PC-9 (cell line): Measurements from ENCODE around the gene CAPN5. TPM values are rescaled to one million over a fixed set of nuclear protein-coding genes. Genes with fewer than 3 reads are reported as not detected.
A peak's percentile ranks its signal among the peaks of the same experiment; 100 is the strongest.

Experiments used
- BruUV-seq: library from RNA; stranded (reverse); fragments of 400-500 nt; replicated peaks from 2 replicates; lab custom pipeline; 2021; lab: Mats Ljungman, UMichigan
- CTCF ChIA-PET: fragments of 300-600 bp; sonication (Branson Sonifier 250); formaldehyde crosslinking; loops from one replicate; lab custom pipeline; 2022; ENCODE audit warnings: antibody characterized with exemption; lab: Charles Lee
- POLR2A ChIA-PET: fragments of 300-600 bp; sonication (Branson Sonifier 250); formaldehyde crosslinking; loops from one replicate; lab custom pipeline; 2022; ENCODE audit warnings: antibody characterized with exemption; ENCODE audit not compliant: unreplicated experiment; lab: Charles Lee
- DNase-seq, 2 experiments: peaks; one replicate each; pipeline versions ENCODE4 v3.0.0 to v3.0.0-alpha.2; 2015 to 2022; ENCODE audit warnings: mixed read lengths in 1 of 2
- H2AFZ ChIP-seq: fragments of 200-600 bp; sonication (generic); 2 replicates; pipeline ENCODE4 v1.8.1; 2017; ENCODE audit warnings: antibody characterized with exemption
- H3F3A ChIP-seq: fragments of 200-600 bp; sonication (generic); 2 replicates; pipeline ENCODE4 v1.8.1; 2017; ENCODE audit warnings: antibody characterized with exemption, mild to moderate bottlenecking, low read depth; ENCODE audit not compliant: insufficient read depth
- H3K27ac ChIP-seq: fragments of 200-600 bp; sonication (generic); 2 replicates; pipeline ENCODE4 v1.6.1; 2016; ENCODE audit warnings: mixed run types
- H3K27me3 ChIP-seq: fragments of 200-600 bp; sonication (generic); 2 replicates; pipeline ENCODE4 v1.6.1; 2016; ENCODE audit warnings: low read depth, mixed run types; ENCODE audit not compliant: insufficient read depth
- H3K36me3 ChIP-seq: fragments of 200-600 bp; sonication (generic); 2 replicates; pipeline ENCODE4 v1.6.1; 2016; ENCODE audit warnings: low read depth, mixed run types
- H3K4me1 ChIP-seq: fragments of 200-600 bp; sonication (generic); replicated peaks from 2 replicates; pipeline ENCODE4 v1.6.1; 2016; ENCODE audit warnings: mixed run types; ENCODE audit not compliant: insufficient read depth
- H3K4me2 ChIP-seq: fragments of 200-600 bp; sonication (generic); 2 replicates; pipeline ENCODE4 v1.6.1; 2017; ENCODE audit warnings: mixed run types
- H3K4me3 ChIP-seq: fragments of 200-600 bp; sonication (generic); 2 replicates; pipeline ENCODE4 v1.6.1; 2016; ENCODE audit warnings: mixed run types
- H3K79me2 ChIP-seq: fragments of 200-600 bp; sonication (generic); 2 replicates; pipeline ENCODE4 v1.6.1; 2017; ENCODE audit warnings: low read depth, mixed run types
- H3K9me2 ChIP-seq: fragments of 200-600 bp; sonication (generic); 2 replicates; pipeline ENCODE4 v1.8.1; 2017; ENCODE audit warnings: mild to moderate bottlenecking; ENCODE audit not compliant: insufficient read depth
- H3K9me3 ChIP-seq: fragments of 200-600 bp; sonication (generic); 2 replicates; pipeline ENCODE4 v1.8.1; 2016; ENCODE audit warnings: low read depth; ENCODE audit not compliant: insufficient read depth
- H4K20me1 ChIP-seq: fragments of 200-600 bp; sonication (generic); 2 replicates; pipeline ENCODE4 v1.8.1; 2017; ENCODE audit not compliant: insufficient read depth
- CTCF ChIP-seq: fragments of 200-600 bp; sonication (generic); conservative IDR thresholded peaks from 2 replicates; pipeline ENCODE4 v1.6.1; 2017; ENCODE audit warnings: mixed run types, antibody characterized with exemption, mild to moderate bottlenecking, moderate library complexity
- EZH2 ChIP-seq: fragments of 200-600 bp; sonication (generic); IDR thresholded peaks from 2 replicates; pipeline ENCODE4 v1.8.0; 2017; ENCODE audit warnings: antibody characterized with exemption, low read depth
- intact Hi-C: fragments of 100-400 bp; cut with micrococcal nuclease; formaldehyde crosslinking; loops from one replicate; pipeline ENCODE4 v1.10.0; 2022; ENCODE audit not compliant: unreplicated experiment
- total RNA-seq: library from RNA; stranded (reverse); gene quantifications from 2 replicates; pipeline ENCODE4 v1.2.3, GENCODE V29; 2021

The CAPN5 gene
- total RNA-seq, 1 experiment from 2014 or later = 9.9 TPM

GRCh38 chr11:77129842-77130756, 63.3 kb downstream of the CAPN5 start:
- Histone ChIP-seq H3K27ac (no peak overlapping the region), H3K9me3 (no peaks in the 10 kb centered on the region), H3F3A (no peaks in the 10 kb centered on the region), H3K9me2 (no peaks in the 10 kb centered on the region), H3K27me3 (no peaks in the 10 kb centered on the region), H3K4me3 (no peak overlapping the region), H3K4me2 (no peak overlapping the region), H4K20me1 (no peaks in the 10 kb centered on the region), H3K4me1 (no peaks in the 10 kb centered on the region), H3K36me3 (no peaks in the 10 kb centered on the region), H3K79me2 (no peaks in the 10 kb centered on the region), H2AFZ (no peak overlapping the region)
- no peak for DNase-seq
- ChIA-PET CTCF (interaction anchor here (0.5 to 1.5 kb wide), 3 partner anchors 11 to 82 kb away, joined by 3 to 25 read pairs (median 8); no protein-coding TSS in a partner anchor), POLR2A (interaction anchor here (0.6 kb wide), 1 partner anchor 381 kb away, joined by 6 read pairs; no protein-coding TSS in a partner anchor)
- intact Hi-C loops = loop anchor here (2.0 kb wide), 1 partner anchor 41 kb away; no protein-coding TSS in a partner anchor
- TF ChIP-seq EZH2 (no peak), CTCF (no peak)
- no TSS peak for BruUV-seq

- Histone ChIP-seq H3K4me3 (no peak overlapping the region), H3K27ac (no peak overlapping the region), H3K36me3 (no peaks in the 10 kb centered on the region), H3K9me2 (no peaks in the 10 kb centered on the region), H3K9me3 (no peaks in the 10 kb centered on the region), H3K4me1 (peaks cover 3% of the 10 kb centered on the region), H3F3A (no peaks in the 10 kb centered on the region), H2AFZ (no peak overlapping the region), H4K20me1 (no peaks in the 10 kb centered on the region), H3K79me2 (no peaks in the 10 kb centered on the region), H3K4me2 (no peak overlapping the region), H3K27me3 (no peaks in the 10 kb centered on the region)
- ChIA-PET POLR2A (interaction anchor here (0.6 kb wide), 2 partner anchors 57 to 382 kb away, joined by 4 to 6 read pairs; no protein-coding TSS in a partner anchor), CTCF (interaction anchor here (0.5 to 1.5 kb wide), 5 partner anchors 11 to 417 kb away, joined by 3 to 25 read pairs (median 3); no protein-coding TSS in a partner anchor)
- TF ChIP-seq CTCF (no peak), EZH2 (no peak)
- peak in 1 of 2 experiments; percentile 77 for DNase-seq
- BruUV-seq = no TSS peak
- intact Hi-C loops = loop anchor here (2.0 kb wide), 1 partner anchor 40 kb away; no protein-coding TSS in a partner anchor
Measured at GRCh38 chr11:77130763-77131513, 64.2 kb downstream of the CAPN5 start.

GRCh38 chr11:77131560-77131959, 64.8 kb downstream of the CAPN5 start:
- H3K4me2 ChIP-seq = no peak overlapping the region
- H3K36me3 ChIP-seq = no peaks in the 10 kb centered on the region
- TF ChIP-seq CTCF = no peak
- H4K20me1 ChIP-seq = no peaks in the 10 kb centered on the region
- intact Hi-C loops = loop anchor here (2.0 kb wide), 1 partner anchor 39 kb away; no protein-coding TSS in a partner anchor
- H3K9me3 ChIP-seq = no peaks in the 10 kb centered on the region
- no peaks in the 10 kb centered on the region for H3K27me3 ChIP-seq
- BruUV-seq = no TSS peak
- H3K4me3 ChIP-seq = no peak overlapping the region
- H3K79me2 ChIP-seq = no peaks in the 10 kb centered on the region
- no peak for DNase-seq
- H3F3A ChIP-seq = no peaks in the 10 kb centered on the region
- POLR2A ChIA-PET = interaction anchor here (0.6 kb wide), 1 partner anchor 56 kb away, joined by 4 read pairs; no protein-coding TSS in a partner anchor
- CTCF ChIA-PET = interaction anchor here (0.8 to 1.5 kb wide), 4 partner anchors 56 to 417 kb away, joined by 3 to 25 read pairs (median 6); no protein-coding TSS in a partner anchor
- H2AFZ ChIP-seq = no peak overlapping the region
- no peaks in the 10 kb centered on the region for H3K9me2 ChIP-seq
- H3K27ac ChIP-seq = no peak overlapping the region
- peaks cover 9% of the 10 kb centered on the region for H3K4me1 ChIP-seq
